Upper lobe of left lung (tissue), 4 donors: ENCODE results near the gene PTPRR.

Experiments used
- CTCF ChIP-seq, 6 experiments: fragments of 450-650 bp in 4 of 6; fragments of 200-600 bp in 2 of 6; sonication (generic) in 2 of 6; IDR thresholded peaks; one replicate each; pipeline ENCODE4 v1.5.1; 2016 to 2019; ENCODE audit warnings: antibody characterized with exemption in 6 of 6
- EP300 ChIP-seq, 4 donors: sonication (generic); formaldehyde crosslinking; IDR thresholded peaks; one replicate each; pipeline ENCODE4 v1.5.1; 2017; ENCODE audit warnings: antibody characterized with exemption in 4 of 4, control low read depth in 2 of 4
- POLR2A ChIP-seq, 4 donors: fragments of 450-650 bp; IDR thresholded peaks; one replicate each; pipeline ENCODE4 v1.5.1; 2016 to 2017; ENCODE audit warnings: antibody characterized with exemption in 4 of 4, mild to moderate bottlenecking in 2 of 4

DNA sequence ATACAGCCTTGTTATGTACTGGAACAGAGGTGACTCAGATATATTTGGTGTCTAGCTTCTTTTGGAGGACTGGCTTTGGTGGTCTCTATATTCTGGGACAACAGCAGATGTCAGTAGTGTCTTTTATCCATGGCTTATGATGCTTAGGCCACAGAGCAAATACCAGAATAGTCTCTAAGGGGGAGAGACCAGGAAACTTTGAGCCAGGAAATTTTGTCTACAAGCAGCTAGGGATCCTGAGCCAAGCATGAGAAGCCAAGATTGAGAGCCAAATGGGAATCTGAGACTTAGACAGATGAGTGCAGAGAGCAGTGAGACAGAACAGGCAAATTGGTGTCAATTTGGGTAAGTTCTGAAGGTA is 28.4 kb upstream of the PTPRR start:
- TF ChIP-seq CTCF (IDR thresholded peaks at IDR 0.05) (no peak), POLR2A (IDR thresholded peaks at IDR 0.05) (no peak), EP300 (IDR thresholded peaks at IDR 0.05) (no peak)
